GM18907 (cell line): ENCODE data around the gene EDEM1.
A peak's percentile ranks its signal among the peaks of the same experiment; 100 is the strongest.

Source experiments
- ATAC-seq: cut with Tn5 transposase; IDR thresholded peaks from one replicate; pipeline ENCODE4 v1.9.1; 2021; ENCODE audit warnings: mild to moderate bottlenecking, moderate library complexity; ENCODE audit not compliant: unreplicated experiment

The EDEM1 gene

DNA sequence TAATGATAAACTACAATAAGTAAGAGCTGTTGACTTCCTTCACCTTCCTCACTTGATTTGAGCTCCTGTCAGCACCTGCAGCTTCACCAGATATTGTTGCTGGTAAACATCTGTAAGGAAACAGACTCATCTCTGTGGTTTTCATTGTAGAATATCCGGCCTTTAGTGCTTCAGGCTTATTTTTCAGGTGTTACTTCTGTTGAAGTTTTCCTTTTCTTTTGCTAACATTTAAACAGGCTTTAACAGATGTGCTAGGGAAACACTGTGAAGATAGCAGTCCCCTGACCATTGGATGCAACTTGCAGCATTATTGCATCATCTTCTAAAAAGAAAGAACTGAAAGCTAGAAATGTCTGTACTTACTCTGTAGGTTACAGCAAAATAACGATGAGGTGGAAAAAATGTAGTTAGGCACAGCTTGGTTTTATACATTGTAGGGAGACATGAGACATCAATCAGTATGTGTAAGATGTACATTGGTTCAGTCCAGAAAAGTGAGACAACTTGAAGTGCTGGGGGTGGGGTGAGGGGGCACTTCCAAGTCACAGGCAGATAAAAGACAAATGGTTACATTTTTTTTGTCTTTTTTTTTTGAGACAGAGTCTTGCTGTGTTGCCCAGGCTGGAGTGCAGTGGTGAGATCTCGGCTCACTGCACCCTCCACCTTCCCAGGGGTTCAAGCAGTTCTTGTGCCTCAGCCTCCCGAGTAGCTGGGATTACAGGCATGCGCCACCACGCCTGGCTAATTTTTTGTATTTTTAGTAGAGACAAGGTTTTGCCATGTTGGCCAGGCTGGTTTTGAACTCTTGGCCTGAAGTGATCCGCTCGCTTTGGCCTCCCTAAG, 10.2 kb downstream of the EDEM1 start:
- ATAC-seq = peak; percentile 80

DNA sequence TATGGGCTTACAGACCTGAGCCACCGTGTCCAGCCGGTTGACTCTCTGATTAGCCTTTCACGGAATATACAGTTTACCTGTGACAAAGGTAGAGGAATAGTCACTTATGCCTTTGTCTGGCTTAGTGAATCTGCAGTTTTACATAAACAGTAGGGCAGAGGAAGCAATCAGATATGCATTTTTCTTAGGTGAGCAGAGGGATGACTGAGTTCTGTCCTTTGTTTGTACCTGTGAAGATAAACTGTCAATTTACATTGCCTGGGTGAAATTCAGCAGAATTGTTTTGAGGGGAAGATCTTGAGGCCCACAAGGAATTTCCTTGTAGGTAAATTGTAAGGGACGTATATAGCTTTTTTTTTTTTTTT, 10.8 kb downstream of the EDEM1 start:
- no peak for ATAC-seq

DNA sequence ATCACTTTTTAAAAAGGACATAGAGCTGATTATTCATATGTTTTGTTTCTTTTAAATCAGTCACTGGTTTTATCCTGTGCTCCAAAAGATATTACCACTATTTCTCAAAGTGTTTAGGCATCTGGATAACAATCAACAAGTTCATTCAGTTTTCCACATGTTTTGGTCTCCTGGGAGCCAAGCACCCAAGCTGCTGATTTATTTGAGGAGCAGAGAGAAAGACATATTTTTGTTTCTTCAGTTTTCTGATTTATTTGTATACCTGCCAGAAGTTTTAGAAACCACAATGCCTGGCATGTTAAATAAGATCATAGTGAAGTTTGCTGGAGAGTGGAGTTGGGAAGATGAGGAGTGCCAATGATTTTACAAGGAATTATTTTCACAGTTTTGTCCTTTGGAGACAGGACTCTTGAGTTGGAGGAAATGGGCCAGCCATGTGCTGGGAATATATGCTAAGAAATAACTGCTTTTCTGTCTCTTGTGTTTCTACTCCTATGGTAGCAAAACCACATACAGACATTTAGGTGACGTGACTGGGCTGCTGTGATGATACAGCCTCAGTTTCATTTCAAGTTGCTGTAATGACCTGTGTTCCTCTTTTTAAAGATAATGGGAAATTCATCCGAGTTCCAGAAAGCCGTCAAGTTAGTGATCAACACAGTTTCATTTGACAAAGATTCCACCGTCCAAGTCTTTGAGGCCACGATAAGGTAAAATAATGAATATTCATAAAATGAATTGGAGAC, 11.7 kb downstream of the EDEM1 start:
- peak; percentile 42 for ATAC-seq

DNA sequence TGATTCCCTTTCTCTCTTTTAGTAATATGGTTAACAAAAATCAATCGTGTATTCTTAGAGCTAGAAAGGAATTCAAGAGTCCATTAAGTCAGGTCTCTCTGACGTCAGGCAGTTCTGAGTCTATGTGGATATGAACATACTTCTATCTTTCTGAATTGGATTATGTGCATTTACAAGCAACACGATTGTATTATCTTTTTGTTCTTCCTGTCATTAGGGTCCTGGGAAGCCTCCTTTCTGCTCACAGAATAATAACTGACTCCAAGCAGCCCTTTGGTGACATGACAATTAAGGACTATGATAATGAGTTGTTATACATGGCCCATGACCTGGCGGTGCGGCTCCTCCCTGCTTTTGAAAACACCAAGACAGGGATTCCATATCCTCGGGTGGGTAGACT, 14.0 kb downstream of the EDEM1 start:
- ATAC-seq = no peak

DNA sequence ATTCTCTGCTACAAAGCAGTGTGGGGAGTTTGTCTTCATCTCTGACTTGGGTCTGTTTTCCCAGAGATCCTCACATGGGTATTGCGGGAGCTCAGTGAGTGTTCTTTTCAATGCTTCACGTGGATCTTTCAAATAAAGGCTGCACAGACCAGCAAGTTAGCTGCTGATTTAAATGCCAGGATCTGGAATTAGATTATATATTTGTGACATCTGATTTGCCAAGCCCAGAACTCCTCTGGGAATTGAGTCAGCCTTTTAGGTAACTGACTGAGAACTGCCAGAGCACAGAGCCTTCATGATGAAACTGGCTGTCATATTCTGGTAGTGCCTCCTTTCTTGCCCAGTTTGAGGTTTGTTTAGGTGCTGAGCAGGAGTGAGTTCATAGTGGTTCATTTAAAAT, 14.7 kb downstream of the EDEM1 start:
- ATAC-seq = no peak

DNA sequence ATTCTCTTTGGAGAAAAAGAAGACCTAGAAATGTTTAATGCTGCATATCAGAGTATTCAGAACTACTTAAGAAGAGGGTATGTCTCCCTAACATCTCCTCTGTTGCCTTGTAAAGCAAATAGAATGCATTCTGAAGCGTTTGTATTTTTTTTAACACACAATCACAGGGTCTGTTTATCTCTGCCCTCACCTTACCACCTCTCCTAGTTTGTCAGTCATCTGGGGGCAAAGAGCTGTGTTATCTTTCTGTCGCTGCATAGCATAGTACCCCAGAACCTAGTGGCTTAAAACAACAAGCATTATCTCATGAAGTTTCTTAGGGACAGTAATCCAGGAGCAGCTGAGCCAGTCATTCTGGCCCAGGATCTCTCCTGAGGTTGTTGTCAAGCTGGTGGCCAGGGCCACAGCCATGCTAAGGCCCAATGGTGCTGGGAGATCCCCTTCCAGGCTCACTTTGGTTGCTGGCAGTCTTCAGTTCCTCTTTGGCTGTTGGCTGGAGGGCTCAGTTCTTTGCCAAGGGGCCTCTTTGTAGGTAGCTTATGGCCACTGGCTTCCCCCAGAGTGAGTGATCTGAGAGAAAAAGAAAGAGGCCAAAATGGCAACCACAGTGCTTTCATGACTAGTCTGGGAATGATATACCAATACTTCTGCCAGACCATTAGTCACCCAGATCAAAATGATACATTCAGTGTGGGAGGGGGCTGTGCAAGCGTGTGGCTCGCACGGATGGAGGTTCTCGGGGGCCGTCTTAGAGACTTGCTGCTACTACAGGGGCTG, 17.8 kb downstream of the EDEM1 start:
- ATAC-seq = peak; percentile 100

DNA sequence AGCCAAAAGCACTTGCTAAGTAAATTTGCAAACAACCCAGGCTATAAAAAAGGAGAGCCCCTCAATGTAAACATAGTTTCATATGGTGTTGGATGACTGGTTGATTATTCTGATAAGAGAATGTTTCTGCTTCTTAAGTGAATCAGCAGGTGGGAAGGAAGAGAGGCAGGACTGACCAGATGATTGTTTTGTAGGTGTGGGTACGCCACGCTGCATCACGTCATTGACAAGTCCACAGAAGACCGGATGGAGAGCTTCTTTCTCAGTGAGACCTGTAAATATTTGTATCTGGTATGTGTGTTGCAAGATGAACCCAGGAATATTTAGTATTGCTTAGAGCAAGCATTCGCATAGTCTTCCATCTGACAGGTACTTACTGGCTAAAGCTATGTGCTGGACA, 23.4 kb downstream of the EDEM1 start:
- no peak for ATAC-seq

DNA sequence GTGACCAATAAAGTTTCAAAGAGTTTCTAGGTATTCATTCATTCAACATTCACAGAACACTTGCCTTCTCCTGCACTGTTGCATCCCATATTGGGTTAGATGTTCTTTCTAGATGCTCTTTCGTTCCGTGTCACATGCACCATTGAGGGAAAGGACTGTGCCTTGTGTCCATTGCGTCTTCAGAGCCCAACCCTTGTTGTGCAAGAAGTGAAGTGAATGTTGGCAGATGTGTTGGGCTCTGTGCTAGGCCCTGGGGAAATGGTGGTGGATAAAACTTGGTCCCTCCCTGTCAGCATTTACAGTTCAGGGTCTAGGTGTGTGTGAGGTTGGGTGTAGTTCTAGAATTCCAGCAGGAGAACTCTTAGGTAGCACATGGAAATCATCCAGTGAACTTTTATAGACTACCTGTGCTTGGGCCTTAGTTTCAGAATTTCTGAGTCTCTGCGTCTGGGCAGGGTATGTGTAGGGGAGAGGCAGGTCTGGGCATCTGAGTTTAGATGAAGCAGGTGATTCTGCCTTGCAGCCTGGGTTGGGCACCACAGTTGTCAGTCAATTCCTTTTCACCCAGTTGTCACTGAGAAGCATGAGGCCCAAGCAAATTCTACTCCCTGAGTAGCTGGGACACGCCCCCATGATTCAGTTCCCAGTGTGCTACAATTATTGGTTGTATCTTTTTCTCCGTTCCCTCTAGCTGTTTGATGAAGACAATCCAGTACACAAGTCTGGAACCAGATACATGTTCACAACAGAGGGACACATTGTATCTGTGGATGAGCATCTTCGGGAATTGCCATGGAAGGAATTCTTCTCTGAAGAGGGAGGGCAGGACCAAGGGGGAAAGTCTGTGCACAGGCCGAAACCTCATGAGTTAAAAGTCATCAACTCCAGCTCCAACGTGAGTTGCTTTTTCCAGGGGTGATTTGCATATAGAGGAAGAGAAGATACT, 25.4 kb downstream of the EDEM1 start:
- no peak for ATAC-seq

DNA sequence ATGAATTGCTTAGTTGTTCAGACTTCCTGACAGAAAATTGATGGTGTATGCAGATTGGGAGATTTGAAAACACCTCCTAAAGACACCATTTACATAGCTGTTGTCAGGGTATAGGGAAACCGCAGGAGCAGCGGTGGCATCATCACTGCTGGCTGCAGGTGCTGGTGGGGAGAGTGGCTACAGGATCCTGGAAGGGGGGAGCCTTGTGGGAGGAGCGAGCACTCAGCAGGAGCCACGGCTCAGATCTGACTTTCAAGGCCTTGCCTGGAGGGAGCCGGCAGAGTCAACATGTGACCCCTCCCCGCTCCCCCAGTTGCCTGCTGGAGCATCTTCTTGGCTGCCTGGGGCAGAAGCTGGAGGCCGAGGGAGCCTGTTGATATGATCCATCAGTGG, 26.1 kb downstream of the EDEM1 start:
- ATAC-seq = no peak

DNA sequence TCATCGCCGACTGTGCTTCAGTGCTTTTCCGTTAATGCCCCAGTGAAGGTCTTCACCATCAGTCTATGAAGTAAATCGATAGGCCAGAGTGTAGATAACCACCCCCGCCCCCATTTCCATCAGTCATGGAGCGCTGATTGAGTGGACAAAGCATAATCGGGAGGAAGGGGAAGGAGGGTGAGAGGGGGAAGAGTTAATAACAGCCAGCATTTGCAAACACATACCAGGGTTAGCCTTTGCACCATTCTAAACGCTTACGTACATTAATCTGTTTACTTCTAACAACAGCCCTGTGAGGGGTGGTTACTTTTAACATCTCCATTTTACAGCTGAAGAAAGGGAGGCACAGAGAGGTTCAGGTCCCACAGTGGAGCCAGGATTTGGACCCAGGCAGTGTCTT, 26.8 kb downstream of the EDEM1 start:
- ATAC-seq = no peak

DNA sequence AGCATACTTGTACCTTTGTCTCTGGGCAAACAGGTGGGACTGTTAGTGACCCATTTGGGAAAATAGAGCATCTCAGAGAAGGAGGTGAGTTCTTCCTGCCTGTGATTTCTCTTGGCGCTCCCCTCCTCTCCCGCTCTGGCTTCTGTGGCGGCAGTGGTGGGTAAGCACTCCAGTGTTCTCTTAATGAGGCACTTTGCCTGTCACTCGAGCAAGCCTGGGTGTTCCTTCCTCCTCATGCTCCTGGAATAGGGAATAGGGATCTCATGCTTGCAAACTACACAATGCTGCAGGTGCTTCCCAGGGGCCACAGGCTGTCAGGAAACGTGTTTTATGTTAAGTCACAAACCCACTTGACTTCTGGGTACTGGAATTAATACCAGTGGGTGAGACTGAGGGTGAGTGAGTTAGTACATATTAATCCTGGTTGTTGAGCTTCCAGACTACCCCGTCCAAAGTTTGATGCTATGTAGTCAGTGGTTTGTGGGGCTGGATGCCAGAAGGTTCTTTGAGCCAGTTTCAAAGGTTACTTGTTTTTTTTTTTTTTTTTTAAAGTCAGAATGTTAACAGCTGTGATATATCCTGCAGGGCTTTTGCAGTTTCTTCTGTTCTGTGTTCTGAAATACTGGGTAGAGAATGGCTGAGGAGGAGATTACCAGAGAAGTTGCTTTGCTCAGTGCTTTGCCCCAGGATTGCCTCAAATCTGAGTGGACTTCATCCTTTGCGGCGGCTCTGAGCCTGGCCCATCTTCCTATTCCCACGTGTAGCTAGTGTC, 30.5 kb downstream of the EDEM1 start:
- no peak for ATAC-seq

DNA sequence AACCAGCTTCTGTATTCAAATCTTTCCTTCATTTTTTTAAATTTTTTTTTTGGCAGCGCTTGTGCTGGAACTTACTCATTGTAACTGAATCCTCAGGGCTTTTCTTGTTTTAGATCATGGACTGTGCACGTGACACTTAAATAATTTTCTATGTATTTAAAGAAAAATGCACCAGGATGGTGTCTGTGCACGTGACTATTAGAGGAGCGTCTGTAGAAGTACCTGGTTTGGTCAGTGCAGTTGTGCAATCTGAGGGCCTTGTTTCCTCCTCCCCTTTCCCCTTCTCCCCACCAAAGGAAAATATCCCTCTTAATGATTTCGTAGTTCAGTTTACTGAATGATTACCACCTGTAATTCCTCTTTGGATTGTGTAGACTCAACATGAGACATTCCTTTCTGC, 31.3 kb downstream of the EDEM1 start:
- no peak for ATAC-seq

DNA sequence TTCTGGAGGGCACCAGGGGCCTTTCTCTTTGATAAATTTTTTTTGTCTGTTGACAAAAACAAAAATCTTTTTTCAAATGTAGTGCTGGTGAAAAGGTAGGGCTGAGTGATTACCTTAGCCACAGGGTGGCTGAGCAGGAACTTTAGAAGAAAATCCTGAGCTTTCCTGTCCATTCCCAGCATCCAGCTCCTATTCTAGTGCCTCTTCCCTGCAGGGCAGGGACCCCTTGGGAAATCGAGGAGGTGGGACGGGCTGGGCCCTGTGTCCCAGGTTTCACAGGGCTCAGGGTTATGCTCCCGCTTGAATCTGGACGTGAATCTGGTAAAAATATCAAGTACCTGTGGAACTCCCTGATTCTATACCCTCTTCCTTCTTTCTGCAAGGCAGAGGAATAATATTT, 31.7 kb downstream of the EDEM1 start:
- no peak for ATAC-seq

DNA sequence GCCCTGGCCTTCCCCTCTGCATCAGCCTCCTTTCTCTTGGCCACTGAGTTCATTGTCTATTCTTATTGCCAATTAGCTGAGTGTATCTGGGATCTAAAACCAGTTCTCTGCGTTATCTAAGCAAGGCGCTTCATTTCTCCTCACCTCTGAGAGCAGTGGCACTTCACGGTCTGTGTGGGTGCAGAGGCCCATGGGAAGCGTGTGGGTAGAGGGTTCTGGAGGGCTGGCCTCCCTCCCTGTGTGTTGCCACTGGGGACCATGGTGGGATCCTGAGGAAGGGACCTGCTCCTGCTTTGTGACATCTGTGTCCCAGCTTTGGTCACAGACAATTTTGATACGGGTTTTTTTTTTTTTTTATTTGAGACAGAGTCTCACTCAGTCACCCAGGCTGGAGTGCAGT, 32.7 kb downstream of the EDEM1 start:
- ATAC-seq = no peak

DNA sequence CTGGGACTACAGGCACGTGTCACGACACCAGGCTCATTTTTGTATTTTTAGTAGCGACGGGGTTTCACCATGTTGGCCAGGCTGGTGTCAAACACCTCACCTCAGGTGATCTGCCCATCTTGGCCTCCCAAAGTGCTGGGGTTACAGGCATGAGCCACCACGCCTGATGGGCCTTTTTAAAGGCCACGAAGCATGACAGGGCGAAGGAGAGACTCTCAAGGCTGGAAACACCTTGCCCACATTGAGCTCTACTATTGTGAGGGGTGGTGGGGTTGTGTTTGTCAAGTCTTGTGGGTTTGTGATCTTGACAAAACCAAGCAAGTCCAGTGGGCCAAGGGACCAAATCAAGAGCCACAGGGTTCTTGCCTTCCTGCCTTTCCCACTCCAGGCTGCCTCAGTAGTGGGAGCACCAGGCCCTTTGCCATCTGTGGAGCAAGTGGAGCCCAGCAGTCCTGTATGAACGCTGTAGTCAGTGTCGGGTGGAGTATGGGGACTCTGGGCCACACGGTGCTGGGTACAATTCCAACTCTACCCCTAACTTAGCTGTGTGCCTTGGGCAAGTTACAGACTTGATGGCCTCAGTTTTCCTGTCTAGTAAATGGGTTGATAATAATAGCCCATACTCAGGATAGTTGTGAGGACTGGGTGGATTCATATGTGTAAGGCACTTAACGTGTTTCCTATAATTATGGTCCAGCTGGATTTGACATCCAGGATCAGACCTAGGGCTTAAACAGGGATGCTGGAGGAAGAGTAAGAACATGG, 33.3 kb downstream of the EDEM1 start:
- ATAC-seq = no peak

DNA sequence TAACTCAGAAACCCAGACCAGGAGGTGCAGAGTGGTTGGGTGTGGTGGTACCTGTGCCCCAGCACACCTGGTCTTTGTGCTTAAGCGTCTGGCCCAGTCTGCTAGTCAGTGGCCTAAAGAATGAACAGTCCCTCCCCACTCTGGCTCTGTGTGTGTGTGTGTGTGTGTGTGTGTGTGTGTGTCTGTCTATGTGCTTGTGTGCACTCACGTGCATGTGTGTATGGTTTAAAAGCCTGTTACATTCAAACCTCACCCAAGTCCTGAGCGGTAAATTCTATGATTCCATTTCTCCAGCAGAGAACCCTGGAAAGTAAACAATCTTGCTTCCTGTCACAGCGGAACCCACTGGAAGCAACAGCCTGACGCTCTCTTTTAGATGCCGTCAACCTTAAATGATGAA, 34.2 kb downstream of the EDEM1 start:
- no peak for ATAC-seq

DNA sequence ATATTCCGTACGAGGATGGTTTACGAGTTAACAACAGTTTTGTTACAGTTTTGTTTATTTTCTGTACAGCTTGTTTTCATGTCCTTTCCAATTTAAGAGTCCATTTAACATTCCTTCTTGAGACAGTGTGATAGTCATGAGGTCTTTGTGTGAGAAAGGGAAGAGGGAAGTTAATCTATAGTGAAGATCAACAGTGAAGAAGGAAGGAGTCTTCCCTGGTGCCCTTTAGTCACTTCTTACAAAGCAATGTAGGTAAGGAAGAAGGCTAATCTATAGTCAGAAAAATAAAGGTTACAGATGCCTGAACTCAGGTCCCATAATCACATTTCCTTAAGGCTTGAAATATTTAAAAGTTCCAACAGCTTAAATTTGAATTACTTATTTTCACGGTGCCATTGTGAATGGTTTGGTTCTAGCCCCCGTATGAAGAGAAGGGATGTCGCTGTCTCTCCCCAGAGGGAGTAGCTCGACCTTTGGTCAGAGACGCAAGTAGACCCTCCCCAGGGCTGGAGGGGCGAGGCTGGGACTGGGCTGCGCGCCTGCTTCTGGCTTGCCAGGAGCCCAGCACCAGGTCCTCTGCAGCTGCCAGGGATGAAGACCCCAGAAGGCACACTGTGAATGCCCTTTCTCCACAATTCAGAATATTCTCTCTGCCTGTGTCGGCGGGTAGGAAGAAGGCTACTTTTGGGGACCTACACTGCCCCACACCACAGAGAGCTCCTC, 34.9 kb downstream of the EDEM1 start:
- no peak for ATAC-seq

DNA sequence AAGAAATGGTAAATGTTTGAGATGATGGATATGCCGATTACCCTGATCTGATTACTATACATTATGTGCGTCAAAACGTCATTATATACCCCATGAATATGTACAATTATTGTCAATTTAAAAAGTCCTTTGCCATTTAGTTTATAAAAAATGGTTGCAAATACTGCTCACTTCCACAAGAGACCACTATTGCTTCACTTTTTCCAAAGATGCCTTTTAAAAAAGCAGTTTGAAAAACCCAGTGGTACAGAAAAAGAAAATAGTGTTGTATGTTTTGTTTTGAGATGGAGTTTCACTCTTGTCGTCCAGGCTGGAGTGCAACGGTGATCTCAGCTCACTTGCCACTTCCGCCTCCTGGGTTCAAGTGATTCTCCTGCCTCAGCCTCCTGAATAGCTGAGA, 39.3 kb downstream of the EDEM1 start:
- no peak for ATAC-seq
